BJ (cell line): ENCODE data around the gene ATG16L1. TPM values are rescaled to one million over a fixed set of nuclear protein-coding genes. Genes with fewer than 3 reads are reported as not detected.

Experiments used
- CTCF ChIA-PET: fragments of 350-600 bp; formaldehyde crosslinking; extraction: SDS; loops from one replicate; lab custom pipeline; 2021; ENCODE audit warnings: antibody characterized with exemption, inconsistent platforms; lab: Yijun Ruan, JAX
- POLR2A ChIA-PET: fragments of 300-600 bp; sonication (Branson Sonifier 250); formaldehyde crosslinking; extraction: SDS; loops from one replicate; lab custom pipeline; 2021; ENCODE audit warnings: antibody characterized with exemption; lab: Charles Lee
- DNase-seq: peaks from one replicate; pipeline ENCODE4 v3.0.0-alpha.2; 2011; ENCODE audit warnings: low read depth
- H3K27me3 ChIP-seq: 2 replicates; pipeline ENCODE4 v1.6.0; 2011; ENCODE audit warnings: low read length; ENCODE audit not compliant: control insufficient read depth, insufficient read depth
- H3K36me3 ChIP-seq: 2 replicates; pipeline ENCODE4 v1.5.1; 2011; ENCODE audit warnings: low read length; ENCODE audit not compliant: control insufficient read depth, insufficient read depth
- H3K4me3 ChIP-seq: 2 replicates; pipeline ENCODE4 v1.5.1; 2011; ENCODE audit warnings: low read depth, mild to moderate bottlenecking, control low read depth, low read length
- CTCF ChIP-seq: IDR thresholded peaks from 2 replicates; pipeline ENCODE4 v1.5.1; 2011; ENCODE audit warnings: low read depth, mild to moderate bottlenecking, control low read depth, inconsistent platforms, low read length, moderate library complexity; ENCODE audit not compliant: insufficient read depth
- polyA plus RNA-seq: library from polyadenylated mRNA; depleted of rRNA; stranded (reverse); fragments of >200 nt; gene quantifications from 2 replicates; pipeline ENCODE4 v1.2.3, GENCODE V29; 2011

Gene ATG16L1
- polyA plus RNA-seq, 1 experiment = 26.4 TPM

DNA sequence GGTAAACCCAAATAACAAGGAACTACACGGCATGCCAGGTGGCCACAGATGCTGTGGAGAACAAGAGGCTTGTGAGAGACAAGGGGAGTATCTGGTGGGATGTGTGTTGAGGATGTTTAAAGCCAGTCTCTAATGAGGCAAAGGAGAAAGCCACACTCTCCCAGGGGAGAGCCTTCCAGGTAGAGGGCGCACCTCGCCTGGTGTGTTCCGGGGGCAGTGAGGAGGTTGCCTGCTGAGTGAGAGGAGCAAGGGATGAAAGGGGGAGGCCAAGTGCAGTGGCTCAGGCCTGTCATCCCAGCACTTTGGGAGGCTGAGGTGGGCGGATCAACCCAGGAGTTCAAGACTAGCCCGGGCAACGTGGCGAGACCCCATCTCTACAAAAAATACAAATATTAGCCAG lies 72.4 kb downstream of the ATG16L1 start:
- POLR2A ChIA-PET = no interaction called here
- DNase-seq = no peak
- H3K27me3 ChIP-seq = peaks cover 16% of the 10 kb centered on the region
- H3K4me3 ChIP-seq = no peak overlapping the region
- no peak for TF ChIP-seq CTCF
- CTCF ChIA-PET = no interaction called here
- no peaks in the 10 kb centered on the region for H3K36me3 ChIP-seq

DNA sequence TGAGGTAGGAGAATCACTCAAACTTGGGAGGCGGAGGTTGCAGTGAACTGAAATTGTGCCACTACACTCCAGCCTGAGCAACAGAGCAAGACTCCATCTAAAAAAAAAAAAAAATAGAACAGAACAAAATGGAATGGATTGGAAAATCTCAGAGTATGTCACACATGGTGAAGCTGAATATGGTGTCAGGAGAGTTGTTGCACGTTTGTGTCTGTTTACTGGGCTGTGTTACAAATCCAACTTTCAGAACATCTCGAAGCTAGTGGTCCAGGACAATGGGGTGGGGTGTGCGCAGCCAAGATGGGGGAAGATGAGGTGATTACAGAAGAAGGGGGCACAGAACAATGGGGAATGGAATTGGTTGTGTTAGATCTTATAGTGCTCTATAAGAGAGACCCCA lies 73.8 kb downstream of the ATG16L1 start:
- ChIA-PET POLR2A (no interaction called here), CTCF (no interaction called here)
- no peak for TF ChIP-seq CTCF
- Histone ChIP-seq H3K36me3 (no peaks in the 10 kb centered on the region), H3K4me3 (no peak overlapping the region), H3K27me3 (peaks cover 6% of the 10 kb centered on the region)
- no peak for DNase-seq

DNA sequence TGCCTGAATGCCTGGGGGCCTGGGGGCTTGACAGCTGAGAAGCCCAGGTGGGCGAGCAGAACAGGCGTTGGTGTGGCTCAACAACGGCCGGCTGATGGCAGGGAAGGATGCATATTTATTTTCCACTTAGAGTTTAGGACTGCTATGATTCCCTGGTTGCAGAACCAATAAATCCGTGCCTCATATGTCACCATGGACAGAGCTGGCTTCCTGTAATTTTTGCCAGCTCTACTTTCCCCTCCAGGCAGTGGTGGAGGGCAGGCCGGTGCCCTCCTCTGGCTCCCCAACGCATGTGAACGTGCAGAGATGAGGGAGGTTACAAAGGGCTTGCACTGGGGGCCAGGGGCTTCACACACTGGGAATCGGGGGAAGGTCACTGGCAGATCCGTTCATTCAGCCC lies 74.3 kb downstream of the ATG16L1 start:
- Histone ChIP-seq H3K27me3 (peaks cover under 1% of the 10 kb centered on the region; the same call in 1 of the 2 replicates), H3K4me3 (no peak overlapping the region), H3K36me3 (no peaks in the 10 kb centered on the region)
- CTCF ChIA-PET = no interaction called here
- no peak for TF ChIP-seq CTCF
- DNase-seq = no peak
- POLR2A ChIA-PET = no interaction called here

DNA sequence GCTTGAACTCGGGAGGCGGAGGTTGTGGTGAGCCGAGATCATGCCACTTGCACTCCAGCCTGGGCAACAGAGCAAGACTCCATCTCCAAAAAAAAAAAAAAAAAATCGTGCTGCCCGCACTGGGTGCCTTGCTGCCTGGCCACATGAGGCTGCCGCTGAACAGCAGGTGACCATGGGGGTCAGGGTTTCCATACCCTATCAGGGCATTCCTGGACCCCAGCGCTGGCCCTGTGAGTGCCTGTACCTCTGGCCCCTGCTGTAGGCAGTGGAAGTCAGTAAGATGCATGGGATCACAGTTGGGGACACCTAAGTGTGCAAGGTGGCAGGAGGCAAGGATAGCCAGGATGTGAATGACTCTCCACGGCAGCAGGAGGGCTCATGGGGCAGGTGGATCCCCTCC lies 75.0 kb downstream of the ATG16L1 start:
- Histone ChIP-seq H3K27me3 (no peaks in the 10 kb centered on the region; the same call in 1 of the 2 replicates), H3K4me3 (no peak overlapping the region), H3K36me3 (no peaks in the 10 kb centered on the region)
- TF ChIP-seq CTCF = no peak
- no peak for DNase-seq
- ChIA-PET POLR2A (no interaction called here), CTCF (no interaction called here)

GRCh38 chr2:233328922-233329321 lies 77.4 kb downstream of the ATG16L1 start:
- Histone ChIP-seq H3K36me3 (no peaks in the 10 kb centered on the region), H3K4me3 (no peak overlapping the region), H3K27me3 (peaks cover 1% of the 10 kb centered on the region; the same call in 1 of the 2 replicates)
- no peak for TF ChIP-seq CTCF
- ChIA-PET POLR2A (no interaction called here), CTCF (no interaction called here)
- DNase-seq = no peak
